Renal pelvis (tissue), 4 donors: ENCODE results near the gene FIBP. TPM values are rescaled to one million over a fixed set of nuclear protein-coding genes. Genes with fewer than 3 reads are reported as not detected.

Experiments
- DNase-seq: peaks from one replicate; pipeline ENCODE4 v3.0.0-alpha.2; 2013
- polyA plus RNA-seq, 3 donors: library from polyadenylated mRNA; unstranded; fragments of 120-200 nt; gene quantifications; one replicate each; pipeline ENCODE4 v1.2.1, GENCODE V29; 2013; ENCODE audit not compliant: insufficient read length in 3 of 3

FIBP gene
- polyA plus RNA-seq, 3 donors = 86.5 to 95.6 (median 94.2) TPM

GRCh38 chr11:65918211-65919140 is 30.2 kb upstream of the FIBP start, which contains the start of gene C11orf68:
C11orf68 (minus strand) TSS chr11:65919062; CDS start chr11:65919031, 31 bp downstream.
- no peak for DNase-seq

GRCh38 chr11:65917434-65918210 is 29.4 kb upstream of the FIBP start:
- DNase-seq = no peak

GRCh38 chr11:65917077-65917433 is 28.8 kb upstream of the FIBP start:
- no peak for DNase-seq

- no peak for DNase-seq
Observed at GRCh38 chr11:65916391-65916790, 28.1 kb upstream of the FIBP start.

- DNase-seq = no peak
Observed at GRCh38 chr11:65915821-65916251, 27.6 kb upstream of the FIBP start.

GRCh38 chr11:65915101-65915820 is 27.0 kb upstream of the FIBP start:
- no peak for DNase-seq

GRCh38 chr11:65912845-65913244 is 24.6 kb upstream of the FIBP start:
- no peak for DNase-seq

GRCh38 chr11:65911682-65912568 is 23.7 kb upstream of the FIBP start:
- DNase-seq = peak; percentile 55

- no peak for DNase-seq
Observed at GRCh38 chr11:65907878-65908277, 19.6 kb upstream of the FIBP start.

GRCh38 chr11:65906602-65907001 is 18.3 kb upstream of the FIBP start:
- no peak for DNase-seq

GRCh38 chr11:65903715-65904114 is 15.4 kb upstream of the FIBP start:
- no peak for DNase-seq

- no peak for DNase-seq
Observed at GRCh38 chr11:65903068-65903481, 14.8 kb upstream of the FIBP start.

- no peak for DNase-seq
Observed at GRCh38 chr11:65900899-65901180, 12.6 kb upstream of the FIBP start.

GRCh38 chr11:65900125-65900898 is 12.0 kb upstream of the FIBP start, which contains the start of gene FOSL1:
FOSL1 (minus strand) TSS chr11:65900388; CDS start chr11:65900339, 49 bp downstream.
- DNase-seq = peak; percentile 61

GRCh38 chr11:65899356-65900124 is 11.3 kb upstream of the FIBP start:
- peak; percentile 35 for DNase-seq

- DNase-seq = no peak
Observed at GRCh38 chr11:65898656-65899355, 10.5 kb upstream of the FIBP start.

GRCh38 chr11:65897020-65897471 is 8.8 kb upstream of the FIBP start:
- DNase-seq = no peak
